A549 (cell line): ENCODE measurements around the gene SSTR3. TPM values are rescaled to one million over a fixed set of nuclear protein-coding genes. Genes with fewer than 3 reads are reported as not detected.

ENCODE experiments used
- ATAC-seq, 2 experiments: fragments of 200-7000 bp in 1 of 2; fragments of >200 bp in 1 of 2; cut with Nextera tagmentation in 1 of 2; cut with Tn5 transposase in 1 of 2; 3 replicates each; pipeline versions ENCODE4 v1.8.0 to v1.9.1; 2018 to 2020; ENCODE audit warnings: mild to moderate bottlenecking in 1 of 2, moderate library complexity in 1 of 2
- CTCF ChIA-PET: fragments of 300-600 bp; sonication (Branson Sonifier 250); formaldehyde crosslinking; extraction: SDS; loops from one replicate; lab custom pipeline; 2021; ENCODE audit warnings: antibody characterized with exemption, inconsistent platforms; lab: Yijun Ruan, JAX
- POLR2A ChIA-PET: fragments of 350-600 bp; formaldehyde crosslinking; extraction: SDS; loops from one replicate; lab custom pipeline; 2021; ENCODE audit warnings: antibody characterized with exemption, inconsistent platforms; lab: Yijun Ruan, JAX
- DNase-seq, 2 experiments: peaks; one replicate each; pipeline versions ENCODE4 v3.0.0 to v3.0.0-alpha.2; 2011 to 2016; ENCODE audit warnings: low read depth in 1 of 2, low spot score in 1 of 2
- FAIRE-seq: peaks from 2 replicates; lab custom pipeline; 2011; peaks lifted over from hg19 to GRCh38; lab: Jason Lieb, UNC
- H3K27ac ChIP-seq, 2 experiments: fragments of >200 bp; sonication (Bioruptor Twin); formaldehyde crosslinking; 3 replicates each; pipeline ENCODE4 v1.5.1; 2016 to 2017
- H3K4me1 ChIP-seq: fragments of >200 bp; sonication (Bioruptor Twin); formaldehyde crosslinking; 3 replicates; pipeline ENCODE4 v1.6.1; 2016
- H3K4me2 ChIP-seq: fragments of >200 bp; sonication (Bioruptor Twin); formaldehyde crosslinking; 3 replicates; pipeline ENCODE4 v1.6.1; 2016
- H3K4me3 ChIP-seq: fragments of >200 bp; sonication (Bioruptor Twin); formaldehyde crosslinking; 3 replicates; pipeline ENCODE4 v1.5.1; 2016
- H3K9me3 ChIP-seq: fragments of >200 bp; sonication (Bioruptor Twin); formaldehyde crosslinking; 3 replicates; pipeline ENCODE4 v1.6.1; 2016
- BHLHE40 ChIP-seq: IDR thresholded peaks from 2 replicates; pipeline ENCODE4 v1.6.1; 2012; ENCODE audit warnings: low read depth, low read length, inconsistent platforms
- CEBPB ChIP-seq, 2 experiments: fragments of >200 bp in 1 of 2; sonication (Bioruptor Twin) in 1 of 2; formaldehyde crosslinking in 1 of 2; IDR thresholded peaks; 2 replicates each; pipeline ENCODE4 v1.6.1; 2012 to 2016
- CHD4 ChIP-seq: fragments of 200-600 bp; sonication (generic); IDR thresholded peaks from 2 replicates; pipeline ENCODE4 v1.6.1; 2016; ENCODE audit warnings: antibody characterized with exemption, mild to moderate bottlenecking, borderline replicate concordance
- E2F6 ChIP-seq: IDR thresholded peaks from 2 replicates; pipeline ENCODE4 v1.6.1; 2012; ENCODE audit warnings: low read depth, borderline replicate concordance
- EHF ChIP-seq: fragments of 250-450 bp; sonication (Bioruptor Pico); IDR thresholded peaks from 2 replicates; pipeline ENCODE4 v1.5.0; 2020; ENCODE audit warnings: mild to moderate bottlenecking
- EHMT2 ChIP-seq: fragments of 200-600 bp; sonication (generic); IDR thresholded peaks from 2 replicates; pipeline ENCODE4 v1.6.1; 2016; ENCODE audit warnings: antibody characterized with exemption, low read depth, mild to moderate bottlenecking, moderate library complexity
- EP300 ChIP-seq, 2 experiments: fragments of >200 bp; sonication (Bioruptor Twin); formaldehyde crosslinking; IDR thresholded peaks; 2 replicates in 1 of 2; 3 replicates in 1 of 2; pipeline ENCODE4 v1.6.1; 2016 to 2017
- FOXS1 ChIP-seq: fragments of 250-450 bp; sonication (Bioruptor Pico); IDR thresholded peaks from 2 replicates; pipeline ENCODE4 v1.5.0; 2020; ENCODE audit warnings: mild to moderate bottlenecking, moderate library complexity
- HDAC2 ChIP-seq: fragments of 200-600 bp; sonication (generic); IDR thresholded peaks from 2 replicates; pipeline ENCODE4 v1.6.1; 2016
- HEYL ChIP-seq: fragments of 250-450 bp; sonication (Bioruptor Pico); IDR thresholded peaks from 2 replicates; pipeline ENCODE4 v1.8.0; 2021; ENCODE audit warnings: mild to moderate bottlenecking, moderate library complexity
- HOXB13 ChIP-seq: fragments of 250-450 bp; sonication (Bioruptor Pico); IDR thresholded peaks from 2 replicates; pipeline ENCODE4 v1.5.0; 2020; ENCODE audit warnings: low read depth, mild to moderate bottlenecking, moderate library complexity
- JUNB ChIP-seq: fragments of >200 bp; sonication (Bioruptor Twin); formaldehyde crosslinking; IDR thresholded peaks from 2 replicates; pipeline ENCODE4 v1.6.1; 2016
- MAZ ChIP-seq: fragments of 150-350 bp; IDR thresholded peaks from 2 replicates; pipeline ENCODE4 v1.6.1; 2014; ENCODE audit warnings: antibody characterized with exemption, low read depth, low read length, borderline replicate concordance
- MYC ChIP-seq: IDR thresholded peaks from 2 replicates; pipeline ENCODE4 v1.6.1; 2012; ENCODE audit warnings: mild to moderate bottlenecking, inconsistent platforms, low read length, improper control_type of control experiment, borderline replicate concordance
- NFE2L2 ChIP-seq: fragments of 150-350 bp; conservative IDR thresholded peaks from 2 replicates; pipeline ENCODE4 v1.6.1; 2014; ENCODE audit warnings: low read length
- NR3C1 ChIP-seq: fragments of >200 bp; sonication (Bioruptor Twin); formaldehyde crosslinking; IDR thresholded peaks from 3 replicates; pipeline ENCODE4 v1.6.1; 2017
- PHF8 ChIP-seq: fragments of 200-600 bp; sonication (generic); IDR thresholded peaks from 2 replicates; pipeline ENCODE4 v1.6.1; 2016; ENCODE audit warnings: low read depth, mild to moderate bottlenecking, antibody characterized with exemption, moderate library complexity, borderline replicate concordance
- POLR2A ChIP-seq: IDR thresholded peaks from 2 replicates; pipeline ENCODE4 v1.6.1; 2012; ENCODE audit warnings: mild to moderate bottlenecking, low read length
- POLR2AphosphoS2 ChIP-seq: conservative IDR thresholded peaks from 2 replicates; pipeline ENCODE4 v1.6.1; 2012; ENCODE audit warnings: low read length, improper control_type of control experiment, inconsistent platforms
- RAD21 ChIP-seq, 2 experiments: fragments of >200 bp in 1 of 2; sonication (Bioruptor Twin) in 1 of 2; formaldehyde crosslinking in 1 of 2; IDR thresholded peaks in 1 of 2; conservative IDR thresholded peaks in 1 of 2; 2 replicates in 1 of 2; 3 replicates in 1 of 2; pipeline ENCODE4 v1.6.1; 2012 to 2018; ENCODE audit warnings: inconsistent platforms in 1 of 2
- RARB ChIP-seq: fragments of 250-450 bp; sonication (Bioruptor Pico); IDR thresholded peaks from 2 replicates; pipeline ENCODE4 v1.8.0; 2021; ENCODE audit warnings: mild to moderate bottlenecking, moderate library complexity
- REST ChIP-seq: fragments of 200-600 bp; sonication (generic); IDR thresholded peaks from 2 replicates; pipeline ENCODE4 v1.6.1; 2016; ENCODE audit warnings: antibody characterized with exemption, mild to moderate bottlenecking, moderate library complexity
- SMC3 ChIP-seq: fragments of >200 bp; sonication (Bioruptor Twin); formaldehyde crosslinking; IDR thresholded peaks from 3 replicates; pipeline ENCODE4 v1.6.1; 2018; ENCODE audit warnings: inconsistent platforms
- SREBF2 ChIP-seq: fragments of 450-650 bp; IDR thresholded peaks from 2 replicates; pipeline ENCODE4 v1.6.1; 2014; ENCODE audit warnings: mild to moderate bottlenecking, moderate library complexity
- TFCP2L1 ChIP-seq: fragments of 250-450 bp; sonication (Bioruptor Pico); IDR thresholded peaks from 2 replicates; pipeline ENCODE4 v1.5.0; 2021; ENCODE audit warnings: mild to moderate bottlenecking
- ZFP36 ChIP-seq: fragments of 450-650 bp; IDR thresholded peaks from 2 replicates; pipeline ENCODE4 v1.6.1; 2014; ENCODE audit warnings: borderline replicate concordance; ENCODE audit not compliant: partially characterized antibody
- ZNF302 ChIP-seq: fragments of 250-450 bp; sonication (Bioruptor Pico); IDR thresholded peaks from 2 replicates; pipeline ENCODE4 v1.9.0; 2021; ENCODE audit warnings: inconsistent platforms, mild to moderate bottlenecking, moderate library complexity
- WGBS: methylation state at CpG from one replicate; pipeline ENCODE4 v1.1.6; 2017; ENCODE audit errors: missing lambda C conversion rate; 5-methylcytosine and 5-hydroxymethylcytosine counted together
- polyA plus RNA-seq, 4 experiments: library from polyadenylated mRNA; depleted of rRNA in 3 of 4; stranded (reverse); fragments of >200 nt; fragmentation: RNase III in 1 of 4; extraction: RNeasy Plus Mini Kit Qiagen cat#74134 plus additional on column Dnase treatment in 1 of 4; gene quantifications; 2 replicates in 3 of 4; 3 replicates in 1 of 4; pipeline ENCODE4 v1.2.3, GENCODE V29; 2011 to 2017
- TF ChIP-seq, protein P1 (sequence below): IDR thresholded peaks from 2 replicates; pipeline ENCODE4 v1.6.1; 2012
- TF ChIP-seq, protein P2 (sequence below): fragments of 250-450 bp; sonication (Bioruptor Pico); IDR thresholded peaks from 2 replicates; pipeline ENCODE4 v1.5.0; 2020; ENCODE audit warnings: low read depth, mild to moderate bottlenecking, moderate library complexity
- TF ChIP-seq, protein P3 (sequence below): fragments of 250-450 bp; sonication (Bioruptor Pico); IDR thresholded peaks from 2 replicates; pipeline ENCODE4 v1.5.0; 2021; ENCODE audit warnings: mild to moderate bottlenecking, moderate library complexity, borderline replicate concordance
- TF ChIP-seq, protein P4 (sequence below): IDR thresholded peaks from 2 replicates; pipeline ENCODE4 v1.6.1; 2012

Gene SSTR3
- polyA plus RNA-seq, 2 of the 4 experiments (the other 2 are of a cell fraction) = not detected

GRCh38 chr22:37259540-37260029 lies 47.3 kb upstream of the SSTR3 start (continued):
- TF ChIP-seq MYC (no peak), RARB (CRISPR knock-in tag) (no peak), HDAC2 (no peak), E2F6 (no peak), ZNF302 (no peak), EHMT2 (no peak), EP300 (IDR thresholded peaks at IDR 0.05) (no peak), JUNB (no peak), ZFP36 (no peak), TFCP2L1 (no peak), RAD21 (conservative IDR thresholded peaks at IDR 0.05 in 1 of 2, IDR thresholded peaks at IDR 0.05 in 1 of 2) (peak; percentile 45 to 59), SMC3 (peak; percentile 33; the same call in 1 of the 3 replicates), PHF8 (no peak), HOXB13 (CRISPR knock-in tag) (no peak), NR3C1 (no peak), NFE2L2 (no peak), MAZ (no peak)
- TF ChIP-seq, protein P1, sequence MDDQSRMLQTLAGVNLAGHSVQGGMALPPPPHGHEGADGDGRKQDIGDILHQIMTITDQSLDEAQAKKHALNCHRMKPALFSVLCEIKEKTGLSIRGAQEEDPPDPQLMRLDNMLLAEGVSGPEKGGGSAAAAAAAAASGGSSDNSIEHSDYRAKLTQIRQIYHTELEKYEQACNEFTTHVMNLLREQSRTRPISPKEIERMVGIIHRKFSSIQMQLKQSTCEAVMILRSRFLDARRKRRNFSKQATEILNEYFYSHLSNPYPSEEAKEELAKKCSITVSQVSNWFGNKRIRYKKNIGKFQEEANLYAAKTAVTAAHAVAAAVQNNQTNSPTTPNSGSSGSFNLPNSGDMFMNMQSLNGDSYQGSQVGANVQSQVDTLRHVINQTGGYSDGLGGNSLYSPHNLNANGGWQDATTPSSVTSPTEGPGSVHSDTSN = no peak
- TF ChIP-seq, protein P2, sequence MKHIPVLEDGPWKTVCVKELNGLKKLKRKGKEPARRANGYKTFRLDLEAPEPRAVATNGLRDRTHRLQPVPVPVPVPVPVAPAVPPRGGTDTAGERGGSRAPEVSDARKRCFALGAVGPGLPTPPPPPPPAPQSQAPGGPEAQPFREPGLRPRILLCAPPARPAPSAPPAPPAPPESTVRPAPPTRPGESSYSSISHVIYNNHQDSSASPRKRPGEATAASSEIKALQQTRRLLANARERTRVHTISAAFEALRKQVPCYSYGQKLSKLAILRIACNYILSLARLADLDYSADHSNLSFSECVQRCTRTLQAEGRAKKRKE = no peak

GRCh38 chr22:37258753-37259401 lies 46.6 kb upstream of the SSTR3 start:
- DNase-seq (no peak), FAIRE-seq (no peak), ATAC-seq (peak in 1 of 2 experiments; percentile 10; a peak in 1 of 6 replicates)
- peak overlapping the region; percentile 72 for H3K4me2 ChIP-seq
- H3K27ac ChIP-seq = peak overlapping the region; percentile 66 to 82; a peak in 4 of 6 replicates
- H3K9me3 ChIP-seq = peaks cover 6% of the 10 kb centered on the region
- 91% methylated on average over 7 of the region's 14 CpGs for WGBS
- peaks cover 39% of the 10 kb centered on the region for H3K4me1 ChIP-seq
- POLR2A ChIA-PET = no interaction called here
- CTCF ChIA-PET = interaction anchor here (0.7 to 5.0 kb wide), 34 partner anchors 10 to 484 kb away, joined by 3 to 55 read pairs (median 8); partner anchors contain the start of genes CYTH4 and RAC2
- no peak overlapping the region for H3K4me3 ChIP-seq
- TF ChIP-seq SREBF2 = no peak
- no peak for TF ChIP-seq POLR2A
- no peak for TF ChIP-seq SMC3
- no peak for TF ChIP-seq TFCP2L1
- TF ChIP-seq REST = no peak
- no peak for TF ChIP-seq MAZ
- TF ChIP-seq BHLHE40 = no peak
- TF ChIP-seq HDAC2 = no peak
- no peak for TF ChIP-seq NR3C1
- TF ChIP-seq, protein P3, sequence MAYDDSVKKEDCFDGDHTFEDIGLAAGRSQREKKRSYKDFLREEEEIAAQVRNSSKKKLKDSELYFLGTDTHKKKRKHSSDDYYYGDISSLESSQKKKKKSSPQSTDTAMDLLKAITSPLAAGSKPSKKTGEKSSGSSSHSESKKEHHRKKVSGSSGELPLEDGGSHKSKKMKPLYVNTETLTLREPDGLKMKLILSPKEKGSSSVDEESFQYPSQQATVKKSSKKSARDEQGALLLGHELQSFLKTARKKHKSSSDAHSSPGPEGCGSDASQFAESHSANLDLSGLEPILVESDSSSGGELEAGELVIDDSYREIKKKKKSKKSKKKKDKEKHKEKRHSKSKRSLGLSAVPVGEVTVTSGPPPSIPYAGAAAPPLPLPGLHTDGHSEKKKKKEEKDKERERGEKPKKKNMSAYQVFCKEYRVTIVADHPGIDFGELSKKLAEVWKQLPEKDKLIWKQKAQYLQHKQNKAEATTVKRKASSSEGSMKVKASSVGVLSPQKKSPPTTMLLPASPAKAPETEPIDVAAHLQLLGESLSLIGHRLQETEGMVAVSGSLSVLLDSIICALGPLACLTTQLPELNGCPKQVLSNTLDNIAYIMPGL = no peak
- no peak for TF ChIP-seq HEYL (CRISPR knock-in tag)
- TF ChIP-seq FOXS1 (CRISPR knock-in tag) = no peak
- no peak for TF ChIP-seq CEBPB (IDR thresholded peaks at IDR 0.05)
- TF ChIP-seq, protein P4, sequence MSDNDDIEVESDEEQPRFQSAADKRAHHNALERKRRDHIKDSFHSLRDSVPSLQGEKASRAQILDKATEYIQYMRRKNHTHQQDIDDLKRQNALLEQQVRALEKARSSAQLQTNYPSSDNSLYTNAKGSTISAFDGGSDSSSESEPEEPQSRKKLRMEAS = no peak
- TF ChIP-seq MYC = no peak
- no peak for TF ChIP-seq PHF8
- TF ChIP-seq POLR2AphosphoS2 = no peak
- TF ChIP-seq CHD4 = no peak
- no peak for TF ChIP-seq EHF (CRISPR knock-in tag)
